MM.1S (cell line): Measurements from ENCODE around the gene SOX13.

Source experiments
- EZH2 ChIP-seq: fragments of 300-600 bp; sonication (generic); optimal IDR thresholded peaks from 2 replicates; pipeline ENCODE3; 2017; ENCODE audit warnings: low read depth, mild to moderate bottlenecking, antibody characterized with exemption, low read length, mixed read lengths
- EZH2phosphoT487 ChIP-seq: fragments of 300-600 bp; sonication (generic); IDR thresholded peaks from 2 replicates; pipeline ENCODE4 v1.6.1; 2018; ENCODE audit warnings: antibody characterized with exemption, low read length
- TF ChIP-seq, protein P1 (sequence below): fragments of 300-600 bp; sonication (generic); IDR thresholded peaks from 2 replicates; pipeline ENCODE4 v1.5.1; 2016; ENCODE audit warnings: antibody characterized with exemption, low read length, mixed read lengths

DNA sequence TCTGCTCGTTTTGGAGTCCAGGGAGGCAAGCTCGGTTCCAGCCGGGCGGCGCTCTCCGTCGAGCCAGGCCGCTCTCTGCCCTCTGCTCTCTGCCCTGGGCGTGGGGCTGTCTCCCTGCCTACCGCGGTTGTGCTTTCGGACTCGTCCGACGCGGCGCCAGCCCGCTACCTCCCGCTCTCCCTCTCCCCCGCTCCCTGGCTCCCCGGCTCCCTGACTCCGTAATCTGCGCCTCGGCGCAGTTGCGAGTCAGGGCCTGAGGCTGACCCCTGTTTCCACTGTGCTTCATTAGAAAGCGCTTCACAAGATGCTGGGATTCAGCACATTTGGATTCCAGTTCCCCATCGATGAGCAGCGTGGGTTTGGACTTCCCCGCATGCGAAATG, 2.2 kb downstream of the SOX13 start:
- TF ChIP-seq, protein P1, sequence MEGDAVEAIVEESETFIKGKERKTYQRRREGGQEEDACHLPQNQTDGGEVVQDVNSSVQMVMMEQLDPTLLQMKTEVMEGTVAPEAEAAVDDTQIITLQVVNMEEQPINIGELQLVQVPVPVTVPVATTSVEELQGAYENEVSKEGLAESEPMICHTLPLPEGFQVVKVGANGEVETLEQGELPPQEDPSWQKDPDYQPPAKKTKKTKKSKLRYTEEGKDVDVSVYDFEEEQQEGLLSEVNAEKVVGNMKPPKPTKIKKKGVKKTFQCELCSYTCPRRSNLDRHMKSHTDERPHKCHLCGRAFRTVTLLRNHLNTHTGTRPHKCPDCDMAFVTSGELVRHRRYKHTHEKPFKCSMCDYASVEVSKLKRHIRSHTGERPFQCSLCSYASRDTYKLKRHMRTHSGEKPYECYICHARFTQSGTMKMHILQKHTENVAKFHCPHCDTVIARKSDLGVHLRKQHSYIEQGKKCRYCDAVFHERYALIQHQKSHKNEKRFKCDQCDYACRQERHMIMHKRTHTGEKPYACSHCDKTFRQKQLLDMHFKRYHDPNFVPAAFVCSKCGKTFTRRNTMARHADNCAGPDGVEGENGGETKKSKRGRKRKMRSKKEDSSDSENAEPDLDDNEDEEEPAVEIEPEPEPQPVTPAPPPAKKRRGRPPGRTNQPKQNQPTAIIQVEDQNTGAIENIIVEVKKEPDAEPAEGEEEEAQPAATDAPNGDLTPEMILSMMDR, result no peak
- TF ChIP-seq EZH2phosphoT487 (no peak), EZH2 (no peak)
